ENCODE measurements around the gene MYH16.

The MYH16 gene

GRCh38 chr7:99253369-99253768 is 19.3 kb upstream of the MYH16 start:
- H2AK5ac ChIP-seq (ENCODE audit: low read length), result no peak overlapping the region
- WGBS (ENCODE audit: extremely low coverage, insufficient coverage, low lambda C conversion rate), result no CpG with 5 or more reads among the region's 9 CpGs
- no peak overlapping the region for H2BK5ac ChIP-seq (ENCODE audit: low read length)
- no peak overlapping the region for H2BK120ac ChIP-seq (ENCODE audit: low read depth, low read length)
- no peak overlapping the region for H3K4ac ChIP-seq (ENCODE audit: low read depth, low read length)
- H3K27ac ChIP-seq (ENCODE audit: low read depth, low read length), result no peak overlapping the region
- no peak overlapping the region for H3K4me2 ChIP-seq (ENCODE audit: low read length)
- H4K8ac ChIP-seq (ENCODE audit: low read depth, low read length), result no peak overlapping the region
- no peak overlapping the region for H3K4me3 ChIP-seq (ENCODE audit: low read length)
- H3K27me3 ChIP-seq (ENCODE audit: insufficient read depth, low read length, poor library complexity), result no peaks in the 10 kb centered on the region
- H3K23ac ChIP-seq (ENCODE audit: low read length), result no peak overlapping the region
- H3K9ac ChIP-seq (ENCODE audit: low read length), result no peak overlapping the region
- no peaks in the 10 kb centered on the region for H3K79me2 ChIP-seq (ENCODE audit: control insufficient read depth, insufficient read depth, low read length)
- no peaks in the 10 kb centered on the region for H3K36me3 ChIP-seq (ENCODE audit: control insufficient read depth, insufficient read depth, low read length)
- H3K56ac ChIP-seq (ENCODE audit: low read length), result no peak overlapping the region
- DNase-seq, result no peak
- H2BK15ac ChIP-seq (replicated peaks; ENCODE audit: low read depth), result no peak overlapping the region
- no peaks in the 10 kb centered on the region for H3K4me1 ChIP-seq (ENCODE audit: control insufficient read depth, low read depth, low read length)
- H3K79me1 ChIP-seq (ENCODE audit: low read length), result no peaks in the 10 kb centered on the region
- H4K5ac ChIP-seq (ENCODE audit: low read length), result no peak overlapping the region
- H3K18ac ChIP-seq (ENCODE audit: low read length), result no peak overlapping the region

- no peak overlapping the region for H2AK5ac ChIP-seq (ENCODE audit: low read length)
- WGBS (ENCODE audit: extremely low coverage, insufficient coverage, low lambda C conversion rate), result no CpG with 5 or more reads among the region's 2 CpGs
- H2BK120ac ChIP-seq (ENCODE audit: low read depth, low read length), result no peak overlapping the region
- H4K8ac ChIP-seq (ENCODE audit: low read depth, low read length), result no peak overlapping the region
- no peak for DNase-seq
- no peaks in the 10 kb centered on the region for H3K27me3 ChIP-seq (ENCODE audit: insufficient read depth, low read length, poor library complexity)
- H3K79me1 ChIP-seq (ENCODE audit: low read length), result no peaks in the 10 kb centered on the region
- H3K18ac ChIP-seq (ENCODE audit: low read length), result no peak overlapping the region
- no peak overlapping the region for H3K4me2 ChIP-seq (ENCODE audit: low read length)
- no peak overlapping the region for H4K5ac ChIP-seq (ENCODE audit: low read length)
- H3K4me3 ChIP-seq (ENCODE audit: low read length), result no peak overlapping the region
- H3K56ac ChIP-seq (ENCODE audit: low read length), result no peak overlapping the region
- no peak overlapping the region for H2BK15ac ChIP-seq (replicated peaks; ENCODE audit: low read depth)
- H3K9ac ChIP-seq (ENCODE audit: low read length), result no peak overlapping the region
- no peaks in the 10 kb centered on the region for H3K79me2 ChIP-seq (ENCODE audit: control insufficient read depth, insufficient read depth, low read length)
- no peaks in the 10 kb centered on the region for H3K4me1 ChIP-seq (ENCODE audit: control insufficient read depth, low read depth, low read length)
- H2BK5ac ChIP-seq (ENCODE audit: low read length), result no peak overlapping the region
- no peaks in the 10 kb centered on the region for H3K36me3 ChIP-seq (ENCODE audit: control insufficient read depth, insufficient read depth, low read length)
- no peak overlapping the region for H3K27ac ChIP-seq (ENCODE audit: low read depth, low read length)
- H3K4ac ChIP-seq (ENCODE audit: low read depth, low read length), result no peak overlapping the region
- no peak overlapping the region for H3K23ac ChIP-seq (ENCODE audit: low read length)
These were observed 18.2 kb upstream of the MYH16 start for GRCh38 chr7:99254390-99254789.

GRCh38 chr7:99255463-99255862 is 17.2 kb upstream of the MYH16 start:
- H3K36me3 ChIP-seq (ENCODE audit: control insufficient read depth, insufficient read depth, low read length), result no peaks in the 10 kb centered on the region
- H3K4me2 ChIP-seq (ENCODE audit: low read length), result no peak overlapping the region
- H3K18ac ChIP-seq (ENCODE audit: low read length), result no peak overlapping the region
- no peak overlapping the region for H3K4ac ChIP-seq (ENCODE audit: low read depth, low read length)
- H3K27me3 ChIP-seq (ENCODE audit: insufficient read depth, low read length, poor library complexity), result no peaks in the 10 kb centered on the region
- H2BK120ac ChIP-seq (ENCODE audit: low read depth, low read length), result no peak overlapping the region
- no peak overlapping the region for H3K56ac ChIP-seq (ENCODE audit: low read length)
- H2BK5ac ChIP-seq (ENCODE audit: low read length), result no peak overlapping the region
- no peaks in the 10 kb centered on the region for H3K4me1 ChIP-seq (ENCODE audit: control insufficient read depth, low read depth, low read length)
- H3K4me3 ChIP-seq (ENCODE audit: low read length), result no peak overlapping the region
- no peak overlapping the region for H4K5ac ChIP-seq (ENCODE audit: low read length)
- no peak overlapping the region for H3K27ac ChIP-seq (ENCODE audit: low read depth, low read length)
- WGBS (ENCODE audit: extremely low coverage, insufficient coverage, low lambda C conversion rate), result no CpG with 5 or more reads among the region's 4 CpGs
- H3K9ac ChIP-seq (ENCODE audit: low read length), result no peak overlapping the region
- no peak for DNase-seq
- no peak overlapping the region for H4K8ac ChIP-seq (ENCODE audit: low read depth, low read length)
- H3K23ac ChIP-seq (ENCODE audit: low read length), result no peak overlapping the region
- H3K79me2 ChIP-seq (ENCODE audit: control insufficient read depth, insufficient read depth, low read length), result no peaks in the 10 kb centered on the region
- no peaks in the 10 kb centered on the region for H3K79me1 ChIP-seq (ENCODE audit: low read length)
- no peak overlapping the region for H2AK5ac ChIP-seq (ENCODE audit: low read length)
- no peak overlapping the region for H2BK15ac ChIP-seq (replicated peaks; ENCODE audit: low read depth)

- H3K36me3 ChIP-seq (ENCODE audit: control insufficient read depth, insufficient read depth, low read length), result no peaks in the 10 kb centered on the region
- H3K56ac ChIP-seq (ENCODE audit: low read length), result no peak overlapping the region
These were observed 15.6 kb upstream of the MYH16 start for GRCh38 chr7:99257065-99257464.

GRCh38 chr7:99257675-99258074 is 15.0 kb upstream of the MYH16 start:
- no CpG with 5 or more reads among the region's 7 CpGs for WGBS (ENCODE audit: extremely low coverage, insufficient coverage, low lambda C conversion rate)

More at GRCh38 chr7:99257065-99257464, 15.6 kb upstream of the MYH16 start:
- Histone ChIP-seq H4K5ac (ENCODE audit: low read length) (no peak overlapping the region), H3K4me3 (ENCODE audit: low read length) (no peak overlapping the region), H4K8ac (ENCODE audit: low read depth, low read length) (no peak overlapping the region), H3K23ac (ENCODE audit: low read length) (no peak overlapping the region), H3K18ac (ENCODE audit: low read length) (no peak overlapping the region), H3K27me3 (ENCODE audit: insufficient read depth, low read length, poor library complexity) (no peaks in the 10 kb centered on the region), H3K4ac (ENCODE audit: low read depth, low read length) (no peak overlapping the region), H2BK15ac (replicated peaks; ENCODE audit: low read depth) (no peak overlapping the region), H3K79me2 (ENCODE audit: control insufficient read depth, insufficient read depth, low read length) (no peaks in the 10 kb centered on the region), H3K79me1 (ENCODE audit: low read length) (no peaks in the 10 kb centered on the region), H2BK120ac (ENCODE audit: low read depth, low read length) (no peak overlapping the region), H3K9ac (ENCODE audit: low read length) (no peak overlapping the region), H2BK5ac (ENCODE audit: low read length) (no peak overlapping the region), H3K4me1 (ENCODE audit: control insufficient read depth, low read depth, low read length) (no peaks in the 10 kb centered on the region), H3K27ac (ENCODE audit: low read depth, low read length) (no peak overlapping the region), H2AK5ac (ENCODE audit: low read length) (no peak overlapping the region), H3K4me2 (ENCODE audit: low read length) (no peak overlapping the region)
- DNase-seq, result no peak
- WGBS (ENCODE audit: extremely low coverage, insufficient coverage, low lambda C conversion rate), result no CpG with 5 or more reads among the region's 10 CpGs

GRCh38 chr7:99258501-99258900 is 14.1 kb upstream of the MYH16 start:
- no peaks in the 10 kb centered on the region for H3K79me1 ChIP-seq (ENCODE audit: low read length)
- H3K4me2 ChIP-seq (ENCODE audit: low read length), result no peak overlapping the region
- no CpG with 5 or more reads among the region's 2 CpGs for WGBS (ENCODE audit: extremely low coverage, insufficient coverage, low lambda C conversion rate)
- no peak overlapping the region for H3K56ac ChIP-seq (ENCODE audit: low read length)
- no peak overlapping the region for H3K18ac ChIP-seq (ENCODE audit: low read length)
- H2BK15ac ChIP-seq (replicated peaks; ENCODE audit: low read depth), result no peak overlapping the region
- no peak overlapping the region for H3K9ac ChIP-seq (ENCODE audit: low read length)
- H2AK5ac ChIP-seq (ENCODE audit: low read length), result no peak overlapping the region
- H3K36me3 ChIP-seq (ENCODE audit: control insufficient read depth, insufficient read depth, low read length), result no peaks in the 10 kb centered on the region
- no peaks in the 10 kb centered on the region for H3K4me1 ChIP-seq (ENCODE audit: control insufficient read depth, low read depth, low read length)
- H3K27me3 ChIP-seq (ENCODE audit: insufficient read depth, low read length, poor library complexity), result no peaks in the 10 kb centered on the region
- no peak overlapping the region for H4K5ac ChIP-seq (ENCODE audit: low read length)
- H3K79me2 ChIP-seq (ENCODE audit: control insufficient read depth, insufficient read depth, low read length), result no peaks in the 10 kb centered on the region
- no peak overlapping the region for H3K27ac ChIP-seq (ENCODE audit: low read depth, low read length)
- no peak overlapping the region for H3K23ac ChIP-seq (ENCODE audit: low read length)
- no peak overlapping the region for H3K4me3 ChIP-seq (ENCODE audit: low read length)
- no peak overlapping the region for H2BK5ac ChIP-seq (ENCODE audit: low read length)
- no peak overlapping the region for H3K4ac ChIP-seq (ENCODE audit: low read depth, low read length)
- no peak overlapping the region for H4K8ac ChIP-seq (ENCODE audit: low read depth, low read length)
- DNase-seq, result no peak
- no peak overlapping the region for H2BK120ac ChIP-seq (ENCODE audit: low read depth, low read length)

More at GRCh38 chr7:99257675-99258074, 15.0 kb upstream of the MYH16 start:
- Histone ChIP-seq H3K18ac (ENCODE audit: low read length) (no peak overlapping the region), H3K79me2 (ENCODE audit: control insufficient read depth, insufficient read depth, low read length) (no peaks in the 10 kb centered on the region), H3K4me2 (ENCODE audit: low read length) (no peak overlapping the region), H4K5ac (ENCODE audit: low read length) (no peak overlapping the region), H3K4me3 (ENCODE audit: low read length) (no peak overlapping the region), H3K27me3 (ENCODE audit: insufficient read depth, low read length, poor library complexity) (no peaks in the 10 kb centered on the region), H4K8ac (ENCODE audit: low read depth, low read length) (no peak overlapping the region), H2BK15ac (replicated peaks; ENCODE audit: low read depth) (no peak overlapping the region), H3K27ac (ENCODE audit: low read depth, low read length) (no peak overlapping the region), H2AK5ac (ENCODE audit: low read length) (no peak overlapping the region), H3K9ac (ENCODE audit: low read length) (no peak overlapping the region), H3K4ac (ENCODE audit: low read depth, low read length) (no peak overlapping the region), H3K36me3 (ENCODE audit: control insufficient read depth, insufficient read depth, low read length) (no peaks in the 10 kb centered on the region), H3K56ac (ENCODE audit: low read length) (no peak overlapping the region), H3K23ac (ENCODE audit: low read length) (no peak overlapping the region), H3K4me1 (ENCODE audit: control insufficient read depth, low read depth, low read length) (no peaks in the 10 kb centered on the region), H2BK5ac (ENCODE audit: low read length) (no peak overlapping the region), H2BK120ac (ENCODE audit: low read depth, low read length) (no peak overlapping the region), H3K79me1 (ENCODE audit: low read length) (no peaks in the 10 kb centered on the region)
- DNase-seq, result no peak
